Measurements from ENCODE around the gene BICC1. TPM values are rescaled to one million over a fixed set of nuclear protein-coding genes. Genes with fewer than 3 reads are reported as not detected.

The BICC1 gene
- total and polyA plus RNA-seq, 2 donors (not counting 3 experiments of a cell fraction or from before 2014, with no cell fraction given): 0.06 to 0.29 TPM

- Histone ChIP-seq H3K27me3 (ENCODE audit: control insufficient read depth in 2 of 2, insufficient read depth in 2 of 2, low read length in 2 of 2) (no peaks in the 10 kb centered on the region), H2AFZ (ENCODE audit: low read depth, low read length) (no peak overlapping the region), H3K4me3 (replicated peaks in 1 of 3; ENCODE audit: insufficient read depth in 1 of 3, low read depth in 1 of 3, low read length in 3 of 3) (no peak overlapping the region), H3K9me1 (replicated peaks; ENCODE audit: control insufficient read depth, extremely low read depth, insufficient read depth, low read length) (no peaks in the 10 kb centered on the region), H3K27ac (ENCODE audit: insufficient read depth, low read depth, low read length) (no peak overlapping the region), H3K9me3 (replicated peaks; ENCODE audit: control insufficient read depth, insufficient read depth, low read length) (no peaks in the 10 kb centered on the region), H3K36me3 (ENCODE audit: control insufficient read depth in 2 of 2, extremely low read depth in 1 of 2, insufficient read depth in 2 of 2, low read length in 2 of 2) (no peaks in the 10 kb centered on the region), H3K9ac (replicated peaks; ENCODE audit: extremely low read depth, insufficient read depth, low read length) (no peak overlapping the region), H3K4me1 (ENCODE audit: control insufficient read depth, extremely low read depth, insufficient read depth, low read length) (no peaks in the 10 kb centered on the region), H3K4me2 (ENCODE audit: insufficient read depth, low read length) (no peak overlapping the region), H4K20me1 (replicated peaks; ENCODE audit: control insufficient read depth, extremely low read depth, insufficient read depth, low read length) (no peaks in the 10 kb centered on the region), H3K79me2 (ENCODE audit: control insufficient read depth, insufficient read depth, low read length) (no peaks in the 10 kb centered on the region)
- intact Hi-C loops (cut with micrococcal nuclease) (no loop called here), dilution Hi-C loops (cut with MboI; ENCODE audit: extremely low pct_ligation_motif_present, low sequenced_read_pairs) (no loop called here)
- no TSS peak for BruUV-seq (replicated peaks)
- FAIRE-seq (no peak), DNase-seq (ENCODE audit: low read depth, low spot score) (no peak)
- POLR2A ChIA-PET: no interaction called here
- TF ChIP-seq JUN (IDR thresholded peaks at IDR 0.05; ENCODE audit: borderline replicate concordance, insufficient read depth, insufficient read length, low read depth): no peak
- no peak for TF ChIP-seq POLR2AphosphoS5 (IDR thresholded peaks at IDR 0.05; ENCODE audit: insufficient read depth, low read depth, low read length)
- no peak for TF ChIP-seq EZH2 (IDR thresholded peaks at IDR 0.05; ENCODE audit: borderline replicate concordance, low read depth, low read length, severe bottlenecking)
- no peak for TF ChIP-seq MYC (IDR thresholded peaks at IDR 0.05; ENCODE audit: low read depth, low read length)
- CTCF ChIA-PET: interaction anchor here (1.1 kb wide), 1 partner anchor 91 kb away, joined by 3 read pairs; no protein-coding TSS in a partner anchor
These were observed 108.9 kb downstream of the BICC1 start for GRCh38 chr10:58621379-58622077.

DNA sequence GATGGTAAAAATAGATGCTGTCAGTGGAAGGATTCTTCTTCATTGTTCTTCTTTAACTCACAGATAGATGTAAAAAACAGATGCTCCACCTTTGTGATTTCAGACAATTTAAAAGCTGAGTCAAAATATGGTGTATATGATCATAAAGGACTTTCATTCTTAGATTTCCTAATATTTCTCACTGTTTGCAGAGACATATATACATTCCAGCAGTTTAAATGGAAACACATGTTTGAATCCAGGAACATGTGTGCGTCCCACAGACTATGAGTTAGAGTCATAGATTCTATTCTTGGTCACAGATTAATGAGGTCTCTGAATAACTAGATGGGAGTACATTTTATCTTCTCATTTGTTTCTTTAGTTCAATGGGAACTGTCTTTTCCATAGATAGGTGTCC is 109.6 kb downstream of the BICC1 start:
- Histone ChIP-seq H3K9me3 (replicated peaks; ENCODE audit: control insufficient read depth, insufficient read depth, low read length) (no peaks in the 10 kb centered on the region), H3K9ac (replicated peaks; ENCODE audit: extremely low read depth, insufficient read depth, low read length) (no peak overlapping the region), H3K27ac (ENCODE audit: insufficient read depth, low read depth, low read length) (no peak overlapping the region), H3K27me3 (ENCODE audit: control insufficient read depth in 2 of 2, insufficient read depth in 2 of 2, low read length in 2 of 2) (no peaks in the 10 kb centered on the region), H3K9me1 (replicated peaks; ENCODE audit: control insufficient read depth, extremely low read depth, insufficient read depth, low read length) (no peaks in the 10 kb centered on the region), H3K4me1 (ENCODE audit: control insufficient read depth, extremely low read depth, insufficient read depth, low read length) (no peaks in the 10 kb centered on the region), H3K36me3 (ENCODE audit: control insufficient read depth in 2 of 2, extremely low read depth in 1 of 2, insufficient read depth in 2 of 2, low read length in 2 of 2) (no peaks in the 10 kb centered on the region), H3K4me3 (replicated peaks in 1 of 3; ENCODE audit: insufficient read depth in 1 of 3, low read depth in 1 of 3, low read length in 3 of 3) (no peak overlapping the region), H3K4me2 (ENCODE audit: insufficient read depth, low read length) (no peak overlapping the region), H2AFZ (ENCODE audit: low read depth, low read length) (no peak overlapping the region), H3K79me2 (ENCODE audit: control insufficient read depth, insufficient read depth, low read length) (no peaks in the 10 kb centered on the region), H4K20me1 (replicated peaks; ENCODE audit: control insufficient read depth, extremely low read depth, insufficient read depth, low read length) (no peaks in the 10 kb centered on the region)
- no TSS peak for BruUV-seq (replicated peaks)
- FAIRE-seq: no peak
- ChIA-PET CTCF (no interaction called here), POLR2A (no interaction called here)
- DNase-seq (ENCODE audit: low read depth, low spot score): no peak
- dilution Hi-C loops (cut with MboI; ENCODE audit: extremely low pct_ligation_motif_present, low sequenced_read_pairs) (no loop called here), intact Hi-C loops (cut with micrococcal nuclease) (no loop called here)
- TF ChIP-seq EZH2 (IDR thresholded peaks at IDR 0.05; ENCODE audit: borderline replicate concordance, low read depth, low read length, severe bottlenecking): no peak
